ENCODE results near the gene CMC2.

CMC2 gene

GRCh38 chr16:80962879-80963278, 43.8 kb downstream of the CMC2 start:
- TF ChIP-seq TAF1 (IDR thresholded peaks at IDR 0.05; ENCODE audit: borderline replicate concordance, insufficient read depth, low read length), result no peak

- TF ChIP-seq REST (IDR thresholded peaks at IDR 0.05; ENCODE audit: insufficient read depth in 1 of 2, low read depth in 2 of 2, low read length in 2 of 2) (no peak), SIN3A (IDR thresholded peaks at IDR 0.05; ENCODE audit: borderline replicate concordance, insufficient read depth, low read length) (no peak), TAF1 (IDR thresholded peaks at IDR 0.05; ENCODE audit: borderline replicate concordance, insufficient read depth, low read length) (no peak), FOXP2 (optimal IDR thresholded peaks at IDR 0.05; ENCODE audit: borderline replicate concordance, extremely low read depth, extremely low read length, insufficient read depth) (no peak), POLR2AphosphoS5 (IDR thresholded peaks at IDR 0.05; ENCODE audit: low read depth, low read length) (no peak)
Observed at GRCh38 chr16:80958284-80958683, 48.4 kb downstream of the CMC2 start.

- no peak for TF ChIP-seq SIN3A (IDR thresholded peaks at IDR 0.05; ENCODE audit: borderline replicate concordance, insufficient read depth, low read length)
- no peak for TF ChIP-seq POLR2AphosphoS5 (IDR thresholded peaks at IDR 0.05; ENCODE audit: low read depth, low read length)
- TF ChIP-seq FOXP2 (optimal IDR thresholded peaks at IDR 0.05; ENCODE audit: borderline replicate concordance, extremely low read depth, extremely low read length, insufficient read depth), result no peak
- TF ChIP-seq REST (IDR thresholded peaks at IDR 0.05; ENCODE audit: insufficient read depth in 1 of 2, low read depth in 2 of 2, low read length in 2 of 2), result no peak
- no peak for TF ChIP-seq TAF1 (IDR thresholded peaks at IDR 0.05; ENCODE audit: borderline replicate concordance, insufficient read depth, low read length)
Observed at GRCh38 chr16:80954985-80955384, 51.7 kb downstream of the CMC2 start.

- TF ChIP-seq REST (IDR thresholded peaks at IDR 0.05; ENCODE audit: insufficient read depth in 1 of 2, low read depth in 2 of 2, low read length in 2 of 2) (no peak), FOXP2 (optimal IDR thresholded peaks at IDR 0.05; ENCODE audit: borderline replicate concordance, extremely low read depth, extremely low read length, insufficient read depth) (no peak), TAF1 (IDR thresholded peaks at IDR 0.05; ENCODE audit: borderline replicate concordance, insufficient read depth, low read length) (no peak), POLR2AphosphoS5 (IDR thresholded peaks at IDR 0.05; ENCODE audit: low read depth, low read length) (no peak), SIN3A (IDR thresholded peaks at IDR 0.05; ENCODE audit: borderline replicate concordance, insufficient read depth, low read length) (no peak)
Observed at GRCh38 chr16:80948886-80949493, 57.7 kb downstream of the CMC2 start.

- TF ChIP-seq REST (IDR thresholded peaks at IDR 0.05; ENCODE audit: insufficient read depth in 1 of 2, low read depth in 2 of 2, low read length in 2 of 2), result no peak
- TF ChIP-seq TAF1 (IDR thresholded peaks at IDR 0.05; ENCODE audit: borderline replicate concordance, insufficient read depth, low read length), result no peak
- no peak for TF ChIP-seq POLR2AphosphoS5 (IDR thresholded peaks at IDR 0.05; ENCODE audit: low read depth, low read length)
- no peak for TF ChIP-seq SIN3A (IDR thresholded peaks at IDR 0.05; ENCODE audit: borderline replicate concordance, insufficient read depth, low read length)
- TF ChIP-seq FOXP2 (optimal IDR thresholded peaks at IDR 0.05; ENCODE audit: borderline replicate concordance, extremely low read depth, extremely low read length, insufficient read depth), result no peak
Observed at GRCh38 chr16:80947708-80948625, 58.7 kb downstream of the CMC2 start.
